Testis (tissue), 3 donors: ENCODE measurements around the gene PNPLA4. TPM values are rescaled to one million over a fixed set of nuclear protein-coding genes. Genes with fewer than 3 reads are reported as not detected.

Experiments
- DNase-seq: peaks from one replicate; pipeline ENCODE4 v3.0.0-alpha.2; 2019
- H3K27ac ChIP-seq, 2 donors: fragments of 200-600 bp; sonication (generic); one replicate each; pipeline ENCODE4 v1.5.1; 2019
- H3K27me3 ChIP-seq: fragments of 200-600 bp; sonication (generic); one replicate; pipeline ENCODE4 v1.5.1; 2019
- H3K36me3 ChIP-seq: fragments of 200-600 bp; sonication (generic); one replicate; pipeline ENCODE4 v1.5.1; 2017; ENCODE audit warnings: low read depth; ENCODE audit errors: missing control alignments
- H3K4me1 ChIP-seq: fragments of 200-600 bp; sonication (generic); one replicate; pipeline ENCODE4 v1.5.1; 2019
- H3K4me3 ChIP-seq, 2 donors: fragments of 200-600 bp; sonication (generic); one replicate each; pipeline ENCODE4 v1.5.1; 2017 to 2019
- H3K9me3 ChIP-seq: fragments of 200-600 bp; sonication (generic); one replicate; pipeline ENCODE4 v1.5.1; 2017
- CTCF ChIP-seq, 3 experiments: fragments of 450-650 bp in 2 of 3; fragments of 200-600 bp in 1 of 3; sonication (generic) in 1 of 3; IDR thresholded peaks; one replicate each; pipeline ENCODE4 v1.5.1; 2016 to 2019; ENCODE audit warnings: antibody characterized with exemption in 3 of 3, mild to moderate bottlenecking in 2 of 3, moderate library complexity in 1 of 3
- POLR2A ChIP-seq: fragments of 450-650 bp; IDR thresholded peaks from one replicate; pipeline ENCODE4 v1.6.1; 2017; ENCODE audit warnings: antibody characterized with exemption, mild to moderate bottlenecking, moderate library complexity
- WGBS, 2 donors: methylation state at CpG; one replicate each; pipeline ENCODE4 v1.1.5; 2018; 5-methylcytosine and 5-hydroxymethylcytosine counted together
- intact Hi-C: fragments of 100-400 bp; cut with DNase I; formaldehyde crosslinking; loops from one replicate; pipeline ENCODE4 v1.15.1; 2023; ENCODE audit warnings: low total_unique reads
- polyA plus RNA-seq: library from polyadenylated mRNA; stranded (reverse); fragments of 350-450 nt; fragmentation: Illumina TruSeq; extraction: RNeasy Lipid Tissue Mini Kit (QIAGEN cat#74804); gene quantifications from one replicate; pipeline ENCODE4 v1.2.3, GENCODE V29; 2014; ENCODE audit warnings: low read depth, low replicate concordance; ENCODE audit not compliant: insufficient read depth
- total RNA-seq, 2 donors: library from RNA; depleted of rRNA; stranded (reverse); fragments of >200 nt; gene quantifications; one replicate each; pipeline ENCODE4 v1.2.3, GENCODE V29; 2016

Gene PNPLA4
- total and polyA plus RNA-seq, 3 donors from 2014 or later, result 16.6 to 31.7 (median 20.6) TPM

- TF ChIP-seq CTCF (IDR thresholded peaks at IDR 0.05) (no peak), POLR2A (no peak)
- no peak for DNase-seq
- no peak overlapping the region for H3K4me3 ChIP-seq
- WGBS, 2 donors, result 74 to 86% methylated on average over 5 to 6 of the region's 6 CpGs
- intact Hi-C loops, result no loop called here
- H3K27ac ChIP-seq, result no peak overlapping the region
- no peaks in the 10 kb centered on the region for H3K36me3 ChIP-seq
- H3K9me3 ChIP-seq, result no peaks in the 10 kb centered on the region
- no peaks in the 10 kb centered on the region for H3K27me3 ChIP-seq
- no peaks in the 10 kb centered on the region for H3K4me1 ChIP-seq
Observed at GRCh38 chrX:7943600-7944245, 16.5 kb upstream of the PNPLA4 start.

- DNase-seq, result peak; percentile 16
- no peak overlapping the region for H3K27ac ChIP-seq
Observed at GRCh38 chrX:7941390-7942042, 14.3 kb upstream of the PNPLA4 start.

GRCh38 chrX:7934026-7934425 is 6.8 kb upstream of the PNPLA4 start:
- TF ChIP-seq CTCF (IDR thresholded peaks at IDR 0.05) (no peak), POLR2A (no peak)
- no peak for DNase-seq
- H3K4me3 ChIP-seq, result no peak overlapping the region
- H3K4me1 ChIP-seq, result no peaks in the 10 kb centered on the region
- H3K27me3 ChIP-seq, result no peaks in the 10 kb centered on the region
- 70 to 77% methylated on average over 2 of the region's 2 CpGs for WGBS, 2 donors
- no peaks in the 10 kb centered on the region for H3K9me3 ChIP-seq
- intact Hi-C loops, result no loop called here
- H3K27ac ChIP-seq, result no peak overlapping the region
- H3K36me3 ChIP-seq, result no peaks in the 10 kb centered on the region

More at GRCh38 chrX:7941390-7942042, 14.3 kb upstream of the PNPLA4 start:
- Histone ChIP-seq H3K4me3 (no peak overlapping the region), H3K36me3 (no peaks in the 10 kb centered on the region), H3K4me1 (no peaks in the 10 kb centered on the region), H3K27me3 (no peaks in the 10 kb centered on the region), H3K9me3 (no peaks in the 10 kb centered on the region)
- WGBS, 2 donors, result 22 to 38% methylated on average over 3 of the region's 3 CpGs
- intact Hi-C loops, result no loop called here
- TF ChIP-seq POLR2A (no peak), CTCF (IDR thresholded peaks at IDR 0.05) (no peak)

- Histone ChIP-seq H3K9me3 (no peaks in the 10 kb centered on the region), H3K27me3 (no peaks in the 10 kb centered on the region), H3K27ac (peak overlapping the region; percentile 68 to 70), H3K4me3 (peak overlapping the region; percentile 57 to 70), H3K36me3 (no peaks in the 10 kb centered on the region), H3K4me1 (no peaks in the 10 kb centered on the region)
- TF ChIP-seq CTCF (IDR thresholded peaks at IDR 0.05), result no peak
- no peak for TF ChIP-seq POLR2A
- no peak for DNase-seq
- WGBS, 2 donors, result 3% methylated on average over 17 of the region's 20 CpGs; no CpG with 5 or more reads in 1 of the 2 donors
- intact Hi-C loops, result no loop called here
Observed at GRCh38 chrX:7926914-7927258, 327 bp downstream of the PNPLA4 start.
